ENCODE data around the gene OVCA2. TPM values are rescaled to one million over a fixed set of nuclear protein-coding genes. Genes with fewer than 3 reads are reported as not detected.

Gene OVCA2
- total RNA-seq, 4 donors from 2014 or later: 12.6 to 50.2 (median 34.4) TPM

DNA sequence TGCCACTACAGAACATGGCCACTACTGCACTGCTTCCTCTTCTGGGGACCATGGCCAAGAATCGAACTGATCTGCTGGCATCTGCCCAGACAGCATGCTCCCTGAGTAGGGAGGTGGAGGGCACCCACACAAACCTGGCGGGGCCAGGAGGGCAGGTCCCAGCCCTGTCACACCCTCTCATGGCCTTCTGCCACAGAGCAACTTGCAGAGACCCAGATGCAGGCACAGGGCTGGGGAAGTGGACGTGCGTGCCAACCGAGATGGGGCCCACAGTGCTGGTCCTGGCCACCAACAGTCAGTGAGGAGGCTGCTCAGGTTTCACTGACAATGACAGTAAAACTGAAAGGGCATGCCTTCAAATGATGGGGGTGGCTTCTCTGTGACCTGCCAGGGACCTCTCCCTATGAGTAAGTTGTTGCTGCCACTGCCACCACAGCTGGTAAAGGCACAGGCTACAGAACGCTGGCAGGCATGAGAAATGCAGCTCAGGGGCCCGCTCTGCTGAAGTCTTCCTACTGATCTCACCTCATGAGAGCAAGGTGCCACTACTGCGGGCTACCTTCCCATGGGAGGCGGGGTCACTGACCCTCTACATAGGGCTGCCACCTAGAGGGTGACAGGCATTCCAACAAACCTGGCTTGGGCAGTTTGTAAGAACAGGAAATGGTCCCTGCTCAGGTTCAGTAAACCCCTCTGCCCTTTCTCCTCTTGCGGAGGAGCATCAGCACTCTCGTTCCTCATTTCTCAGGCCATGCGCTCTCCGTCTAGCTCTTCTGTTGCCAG, 28.6 kb downstream of the OVCA2 start:
- no peak overlapping the region for H3K4me3 ChIP-seq
- no peaks in the 10 kb centered on the region for H3K27me3 ChIP-seq
- intact Hi-C loops (cut with DNase I; ENCODE audit: low total_unique reads) (no loop called here), in situ Hi-C loops (cut with MboI; ENCODE audit: low sequenced_read_pairs in 4 of 4) (no loop called here)
- TF ChIP-seq CTCF (IDR thresholded peaks at IDR 0.05 in 4 of 5, conservative IDR thresholded peaks at IDR 0.05 in 1 of 5) (no peak), POLR2A (IDR thresholded peaks at IDR 0.05) (no peak)
- H3K4me1 ChIP-seq: peaks cover 45 to 53% of the 10 kb centered on the region in 2 donors
- H3K9me3 ChIP-seq: no peaks in the 10 kb centered on the region
- ATAC-seq: no peak
- peaks cover 0 to 12% of the 10 kb centered on the region in 2 donors for H3K36me3 ChIP-seq
- DNase-seq: no peak
- H3K27ac ChIP-seq: peak overlapping the region; percentile 56 to 82 (median 80)

- TF ChIP-seq CTCF (IDR thresholded peaks at IDR 0.05 in 4 of 5, conservative IDR thresholded peaks at IDR 0.05 in 1 of 5): no peak
- TF ChIP-seq POLR2A (IDR thresholded peaks at IDR 0.05): no peak
- DNase-seq (no peak), ATAC-seq (no peak)
- Histone ChIP-seq H3K4me1 (peaks cover 48 to 58% of the 10 kb centered on the region in 2 donors), H3K9me3 (no peaks in the 10 kb centered on the region), H3K36me3 (peaks cover 0 to 12% of the 10 kb centered on the region in 2 donors), H3K27me3 (no peaks in the 10 kb centered on the region), H3K4me3 (no peak overlapping the region), H3K27ac (peak overlapping the region; percentile 56 to 82 (median 80))
- in situ Hi-C loops (cut with MboI; ENCODE audit: low sequenced_read_pairs in 4 of 4): no loop called here
- intact Hi-C loops (cut with DNase I; ENCODE audit: low total_unique reads): no loop called here
Measured at GRCh38 chr17:2071024-2071385, 29.2 kb downstream of the OVCA2 start.

DNA sequence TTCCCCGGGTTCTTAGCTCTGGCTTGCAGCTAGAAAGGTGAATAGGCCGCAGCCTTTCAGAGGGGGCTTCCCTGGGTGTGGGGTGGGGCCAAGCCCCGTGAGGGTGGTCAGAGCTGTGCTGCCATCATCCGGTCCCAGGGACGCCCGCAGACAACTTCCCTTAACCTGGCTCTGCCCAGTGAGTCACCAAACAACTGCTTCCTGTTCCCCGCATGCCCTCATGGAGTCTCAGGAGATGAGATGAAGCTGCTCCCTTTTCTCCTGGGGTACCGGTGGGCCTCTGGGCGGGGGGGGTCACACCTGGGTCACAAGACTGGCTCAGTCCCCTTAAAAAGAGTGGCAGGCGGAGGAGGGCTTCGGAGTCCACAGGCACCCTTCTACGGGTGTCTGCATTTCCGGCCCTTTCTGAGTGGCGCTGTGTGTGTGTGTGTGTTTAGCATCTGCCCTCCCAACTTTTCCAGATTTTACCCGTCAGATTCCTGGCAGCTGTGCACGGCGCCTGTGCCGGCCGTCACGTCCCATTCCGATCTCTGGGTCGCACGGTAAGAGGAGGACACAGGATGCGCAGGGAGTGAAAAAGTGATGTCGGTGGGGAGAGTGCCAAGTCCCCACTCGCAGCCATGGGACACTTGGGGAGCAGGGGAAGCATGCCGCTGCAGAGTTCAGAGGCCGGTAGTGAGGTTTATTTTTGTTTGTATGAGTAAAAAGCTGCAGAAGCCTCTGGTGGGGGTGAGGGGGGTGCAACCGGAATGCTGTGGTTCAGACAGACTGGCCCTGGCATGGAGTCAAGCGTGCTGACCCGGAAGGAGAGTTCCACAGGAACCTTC, 29.8 kb downstream of the OVCA2 start:
- Histone ChIP-seq H3K27me3 (no peaks in the 10 kb centered on the region), H3K36me3 (peaks cover 0 to 12% of the 10 kb centered on the region in 2 donors), H3K27ac (peak overlapping the region; percentile 56 to 82 (median 80)), H3K9me3 (no peaks in the 10 kb centered on the region), H3K4me3 (no peak overlapping the region), H3K4me1 (peaks cover 55 to 65% of the 10 kb centered on the region in 2 donors)
- in situ Hi-C loops (cut with MboI; ENCODE audit: low sequenced_read_pairs in 4 of 4): no loop called here
- intact Hi-C loops (cut with DNase I; ENCODE audit: low total_unique reads): no loop called here
- DNase-seq: no peak
- ATAC-seq: peak; percentile 27 to 37
- TF ChIP-seq CTCF (IDR thresholded peaks at IDR 0.05 in 4 of 5, conservative IDR thresholded peaks at IDR 0.05 in 1 of 5) (no peak), POLR2A (IDR thresholded peaks at IDR 0.05) (peak in 1 of 2 donors; percentile 42)

GRCh38 chr17:2074919-2075318, 33.1 kb downstream of the OVCA2 start:
- peaks cover 49 to 63% of the 10 kb centered on the region in 2 donors for H3K4me1 ChIP-seq
- peak overlapping the region; percentile 72 to 82 (median 80) for H3K27ac ChIP-seq
- H3K9me3 ChIP-seq: no peaks in the 10 kb centered on the region
- H3K36me3 ChIP-seq: peaks cover 0 to 4% of the 10 kb centered on the region in 2 donors
- in situ Hi-C loops (cut with MboI; ENCODE audit: low sequenced_read_pairs in 4 of 4): no loop called here
- H3K27me3 ChIP-seq: no peaks in the 10 kb centered on the region
- ATAC-seq (no peak), DNase-seq (no peak)
- H3K4me3 ChIP-seq: no peak overlapping the region
- intact Hi-C loops (cut with DNase I; ENCODE audit: low total_unique reads): no loop called here
- TF ChIP-seq CTCF (IDR thresholded peaks at IDR 0.05 in 4 of 5, conservative IDR thresholded peaks at IDR 0.05 in 1 of 5) (no peak), POLR2A (IDR thresholded peaks at IDR 0.05) (no peak)
